ENCODE measurements around the gene ZNF428.

Gene ZNF428

DNA sequence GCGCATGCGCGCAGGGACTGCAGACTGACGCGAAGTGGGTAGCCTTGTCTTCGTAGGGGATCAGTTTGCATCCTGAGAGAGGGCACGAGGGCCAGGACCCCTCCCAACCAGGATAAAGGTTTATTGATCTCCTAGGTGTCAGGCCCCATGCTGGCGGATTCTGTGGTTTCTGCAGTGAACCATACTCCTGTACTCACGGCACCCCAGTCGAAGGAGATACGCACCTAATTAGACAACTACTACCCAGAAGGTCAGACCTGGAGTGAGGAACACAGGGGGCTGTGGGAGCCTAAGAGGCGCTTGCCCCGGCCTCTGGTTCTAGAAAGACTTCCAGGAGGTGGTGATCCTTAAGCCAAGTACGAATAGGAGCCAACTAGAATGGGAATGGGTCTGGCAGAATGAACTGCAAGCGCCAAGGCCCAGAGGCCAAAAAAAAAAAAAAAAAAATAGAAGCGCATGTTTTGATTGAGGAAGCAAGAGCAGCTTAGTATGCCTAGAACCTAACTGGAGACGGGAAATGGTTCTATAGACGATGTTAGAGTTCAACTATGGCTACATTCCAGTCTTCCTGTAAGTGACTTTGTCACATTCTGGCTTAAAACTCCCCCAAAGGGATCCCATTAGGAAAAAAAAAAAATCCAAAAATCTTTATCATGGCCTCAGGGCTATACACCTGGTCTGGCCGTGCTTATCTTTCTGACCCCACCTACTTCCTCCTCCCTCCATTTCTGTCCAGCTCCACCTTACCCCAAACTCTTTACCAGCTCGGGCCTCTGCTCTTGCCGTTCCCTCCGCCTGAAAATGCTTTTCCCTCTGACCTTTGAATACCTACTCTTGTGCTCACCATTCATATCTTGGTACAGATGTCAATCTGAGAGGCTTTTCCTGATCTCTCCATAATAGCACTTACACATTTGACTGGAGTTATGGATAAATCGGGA is 902 bp upstream of the ZNF428 start:
- H3K9me3 ChIP-seq (ENCODE audit: insufficient read depth, low read depth, low read length) = no peaks in the 10 kb centered on the region
- H3K36me3 ChIP-seq (ENCODE audit: insufficient read depth, low read length) = no peaks in the 10 kb centered on the region
- peaks cover 30% of the 10 kb centered on the region for H4K20me1 ChIP-seq (ENCODE audit: insufficient read depth, low read length, poor library complexity, severe bottlenecking)
- peak overlapping the region; percentile 95 for H3K9ac ChIP-seq (ENCODE audit: low read depth, low read length, poor library complexity, severe bottlenecking)
- H2AFZ ChIP-seq (ENCODE audit: low read length) = peak overlapping the region; percentile 95
- H3K4me1 ChIP-seq (ENCODE audit: insufficient read depth, low read length, poor library complexity, severe bottlenecking) = peaks cover 32% of the 10 kb centered on the region
- peaks cover 51% of the 10 kb centered on the region for H3K79me2 ChIP-seq (ENCODE audit: insufficient read depth, low read length)
- no peaks in the 10 kb centered on the region for H3K9me2 ChIP-seq (replicated peaks; ENCODE audit: low read depth, low read length)
- H3K27me3 ChIP-seq (ENCODE audit: insufficient read depth, low read length, poor library complexity, severe bottlenecking) = no peaks in the 10 kb centered on the region
- H3F3A ChIP-seq (ENCODE audit: low read depth) = no peaks in the 10 kb centered on the region; the same call in 1 of the 2 replicates
- TF ChIP-seq, protein P1, sequence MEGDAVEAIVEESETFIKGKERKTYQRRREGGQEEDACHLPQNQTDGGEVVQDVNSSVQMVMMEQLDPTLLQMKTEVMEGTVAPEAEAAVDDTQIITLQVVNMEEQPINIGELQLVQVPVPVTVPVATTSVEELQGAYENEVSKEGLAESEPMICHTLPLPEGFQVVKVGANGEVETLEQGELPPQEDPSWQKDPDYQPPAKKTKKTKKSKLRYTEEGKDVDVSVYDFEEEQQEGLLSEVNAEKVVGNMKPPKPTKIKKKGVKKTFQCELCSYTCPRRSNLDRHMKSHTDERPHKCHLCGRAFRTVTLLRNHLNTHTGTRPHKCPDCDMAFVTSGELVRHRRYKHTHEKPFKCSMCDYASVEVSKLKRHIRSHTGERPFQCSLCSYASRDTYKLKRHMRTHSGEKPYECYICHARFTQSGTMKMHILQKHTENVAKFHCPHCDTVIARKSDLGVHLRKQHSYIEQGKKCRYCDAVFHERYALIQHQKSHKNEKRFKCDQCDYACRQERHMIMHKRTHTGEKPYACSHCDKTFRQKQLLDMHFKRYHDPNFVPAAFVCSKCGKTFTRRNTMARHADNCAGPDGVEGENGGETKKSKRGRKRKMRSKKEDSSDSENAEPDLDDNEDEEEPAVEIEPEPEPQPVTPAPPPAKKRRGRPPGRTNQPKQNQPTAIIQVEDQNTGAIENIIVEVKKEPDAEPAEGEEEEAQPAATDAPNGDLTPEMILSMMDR (conservative IDR thresholded peaks at IDR 0.05; ENCODE audit: low read length) = no peak
- TF ChIP-seq EZH2phosphoT487 (IDR thresholded peaks at IDR 0.05; ENCODE audit: borderline replicate concordance) = no peak
- H3K4me2 ChIP-seq (ENCODE audit: low read depth, low read length, poor library complexity, severe bottlenecking) = peak overlapping the region; percentile 97
- H3K4me3 ChIP-seq (ENCODE audit: low read length, poor library complexity, severe bottlenecking) = peak overlapping the region; percentile 83

DNA sequence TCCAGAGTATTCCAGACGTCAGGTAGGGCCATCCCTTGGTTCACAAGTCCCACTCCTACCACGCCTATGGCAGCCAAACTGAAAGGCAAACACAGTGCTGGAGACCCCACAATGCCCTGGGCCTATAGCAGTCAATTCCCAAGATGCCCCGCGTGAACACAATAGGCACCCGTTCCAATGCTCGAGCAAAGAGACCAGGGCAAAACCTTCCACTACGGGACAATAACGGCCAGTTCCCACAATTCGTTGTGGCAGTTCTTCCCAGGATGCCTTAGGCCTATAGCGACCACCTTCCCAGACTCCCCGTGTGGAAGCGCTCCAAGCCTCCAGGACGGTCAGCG is 538 bp downstream of the ZNF428 start:
- no peak for TF ChIP-seq EZH2phosphoT487 (IDR thresholded peaks at IDR 0.05; ENCODE audit: borderline replicate concordance)
- TF ChIP-seq, protein P1 (conservative IDR thresholded peaks at IDR 0.05; ENCODE audit: low read length) = no peak
- Histone ChIP-seq H4K20me1 (ENCODE audit: insufficient read depth, low read length, poor library complexity, severe bottlenecking) (peaks cover 41% of the 10 kb centered on the region), H3K4me3 (ENCODE audit: low read length, poor library complexity, severe bottlenecking) (peak overlapping the region; percentile 83), H3K9me2 (replicated peaks; ENCODE audit: low read depth, low read length) (no peaks in the 10 kb centered on the region), H3K79me2 (ENCODE audit: insufficient read depth, low read length) (peaks cover 66% of the 10 kb centered on the region), H3K9ac (ENCODE audit: low read depth, low read length, poor library complexity, severe bottlenecking) (peak overlapping the region; percentile 95), H3K4me2 (ENCODE audit: low read depth, low read length, poor library complexity, severe bottlenecking) (peak overlapping the region; percentile 97), H3K36me3 (ENCODE audit: insufficient read depth, low read length) (no peaks in the 10 kb centered on the region), H3K27me3 (ENCODE audit: insufficient read depth, low read length, poor library complexity, severe bottlenecking) (no peaks in the 10 kb centered on the region), H3K9me3 (ENCODE audit: insufficient read depth, low read depth, low read length) (no peaks in the 10 kb centered on the region), H3K4me1 (ENCODE audit: insufficient read depth, low read length, poor library complexity, severe bottlenecking) (peaks cover 35% of the 10 kb centered on the region), H3F3A (ENCODE audit: low read depth) (no peaks in the 10 kb centered on the region; the same call in 1 of the 2 replicates), H2AFZ (ENCODE audit: low read length) (peak overlapping the region; percentile 95)

DNA sequence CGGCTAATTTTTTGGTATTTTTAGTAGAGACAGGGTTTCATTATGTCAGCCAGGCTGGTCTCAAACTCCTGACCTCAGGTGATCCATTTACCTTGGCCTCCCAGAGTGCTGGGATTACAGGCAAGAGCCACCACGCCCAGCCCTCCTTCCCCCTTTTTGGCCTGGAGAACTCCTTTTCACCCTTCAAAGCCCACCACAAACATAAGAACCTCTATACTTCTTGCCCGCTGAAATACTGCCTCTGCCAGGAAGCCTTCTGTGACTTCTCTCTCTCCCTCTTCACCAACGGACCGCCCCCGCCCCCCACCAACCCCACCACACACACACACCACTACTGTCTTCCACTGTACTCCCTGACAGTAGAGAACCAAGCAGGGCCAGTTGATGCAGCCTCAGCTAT is 2.5 kb downstream of the ZNF428 start:
- peaks cover 85% of the 10 kb centered on the region for H3K79me2 ChIP-seq (ENCODE audit: insufficient read depth, low read length)
- H3K4me1 ChIP-seq (ENCODE audit: insufficient read depth, low read length, poor library complexity, severe bottlenecking) = peaks cover 35% of the 10 kb centered on the region
- H2AFZ ChIP-seq (ENCODE audit: low read length) = no peak overlapping the region
- H3K9me3 ChIP-seq (ENCODE audit: insufficient read depth, low read depth, low read length) = no peaks in the 10 kb centered on the region
- H3F3A ChIP-seq (ENCODE audit: low read depth) = no peaks in the 10 kb centered on the region; the same call in 1 of the 2 replicates
- H3K4me2 ChIP-seq (ENCODE audit: low read depth, low read length, poor library complexity, severe bottlenecking) = peak overlapping the region; percentile 61
- peak overlapping the region; percentile 26 for H3K9ac ChIP-seq (ENCODE audit: low read depth, low read length, poor library complexity, severe bottlenecking)
- no peaks in the 10 kb centered on the region for H3K27me3 ChIP-seq (ENCODE audit: insufficient read depth, low read length, poor library complexity, severe bottlenecking)
- H3K36me3 ChIP-seq (ENCODE audit: insufficient read depth, low read length) = peaks cover 18% of the 10 kb centered on the region; the same call in 1 of the 2 replicates
- no peaks in the 10 kb centered on the region for H3K9me2 ChIP-seq (replicated peaks; ENCODE audit: low read depth, low read length)
- H3K4me3 ChIP-seq (ENCODE audit: low read length, poor library complexity, severe bottlenecking) = peak overlapping the region; percentile 20
- TF ChIP-seq, protein P1 (conservative IDR thresholded peaks at IDR 0.05; ENCODE audit: low read length) = no peak
- H4K20me1 ChIP-seq (ENCODE audit: insufficient read depth, low read length, poor library complexity, severe bottlenecking) = peaks cover 51% of the 10 kb centered on the region

Data from Loucy (cell line).